Activated CD4-positive, alpha-beta T cell treated with anti-CD3 and anti-CD28 coated beads, Interleukin-2, amount 10 ng/mL, durations not matched to agents 7 days and 5 days (primary cell): ENCODE measurements around the gene GHR. TPM values are rescaled to one million over a fixed set of nuclear protein-coding genes. Genes with fewer than 3 reads are reported as not detected.

Experiments
- CTCF ChIA-PET: fragments of 350-600 bp; sonication (Branson Sonifier 250); formaldehyde crosslinking; loops from one replicate; lab custom pipeline; 2021; ENCODE audit warnings: antibody characterized with exemption; lab: Charles Lee
- POLR2A ChIA-PET: fragments of 350-600 bp; sonication (Branson Sonifier 250); formaldehyde crosslinking; loops from one replicate; lab custom pipeline; 2021; ENCODE audit warnings: antibody characterized with exemption; lab: Charles Lee
- DNase-seq: peaks from one replicate; pipeline ENCODE4 v3.0.0-alpha.2; 2020
- H3K27ac Mint-ChIP-seq: one replicate; pipeline ENCODE4 v1.8.0; 2021; ENCODE audit warnings: mild to moderate bottlenecking, moderate library complexity, mixed read lengths
- H3K27me3 Mint-ChIP-seq: one replicate; pipeline ENCODE4 v1.8.0; 2021; ENCODE audit warnings: mixed read lengths
- H3K36me3 Mint-ChIP-seq: one replicate; pipeline ENCODE4 v1.8.0; 2021; ENCODE audit warnings: low read depth, mixed read lengths
- H3K4me1 Mint-ChIP-seq: one replicate; pipeline ENCODE4 v1.8.0; 2021; ENCODE audit warnings: mixed read lengths
- H3K4me3 Mint-ChIP-seq: one replicate; pipeline ENCODE4 v1.8.0; 2021; ENCODE audit warnings: mild to moderate bottlenecking, moderate library complexity, mixed read lengths
- H3K9me3 Mint-ChIP-seq: one replicate; pipeline ENCODE4 v1.8.0; 2021; ENCODE audit warnings: mixed read lengths
- total RNA-seq, 2 experiments: library from RNA; stranded (reverse); gene quantifications; one replicate each; pipeline ENCODE4 v1.2.3, GENCODE V29; 2021

Gene GHR
- total RNA-seq, 2 experiments from 2014 or later = not detected

DNA sequence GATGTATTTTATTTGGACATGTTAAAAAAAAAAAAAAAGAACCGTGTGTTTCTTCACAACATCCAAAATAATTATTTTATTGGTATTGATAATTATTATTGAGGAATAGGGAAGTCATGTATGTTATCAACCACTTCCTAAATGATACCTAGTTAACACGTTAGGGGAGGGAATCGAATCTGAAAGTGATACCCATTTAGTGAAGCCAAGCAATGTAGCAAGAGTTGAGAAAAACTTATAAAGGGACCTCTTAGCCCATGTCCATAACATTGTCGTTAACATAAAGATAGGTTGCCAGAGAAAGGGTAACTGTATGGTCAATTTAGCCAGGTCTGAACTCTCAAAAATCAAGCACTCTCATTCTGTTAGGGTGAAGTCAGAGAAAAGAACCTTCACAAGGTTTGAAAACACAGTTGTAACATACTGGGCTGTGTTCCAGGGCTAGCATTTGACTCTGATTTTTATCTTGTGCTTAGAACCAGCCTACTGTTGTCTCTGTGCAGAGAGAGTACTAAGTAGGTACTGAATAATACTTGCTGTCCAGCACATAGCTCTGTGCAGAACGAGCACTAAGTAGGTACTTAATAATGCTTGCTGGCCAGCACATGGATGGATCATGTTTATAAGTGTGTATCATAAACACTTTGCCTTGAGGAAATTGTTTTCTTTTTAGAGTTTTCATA, 60.4 kb downstream of the GHR start:
- Mint-ChIP-seq H3K9me3 (no peaks in the 10 kb centered on the region), H3K4me3 (no peak overlapping the region), H3K4me1 (no peaks in the 10 kb centered on the region), H3K27ac (no peak overlapping the region), H3K36me3 (no peaks in the 10 kb centered on the region), H3K27me3 (no peaks in the 10 kb centered on the region)
- DNase-seq = no peak
- POLR2A ChIA-PET = no interaction called here
- CTCF ChIA-PET = interaction anchor here (0.6 to 1.0 kb wide), 2 partner anchors 16 to 112 kb away, joined by 3 read pairs; no protein-coding TSS in a partner anchor

DNA sequence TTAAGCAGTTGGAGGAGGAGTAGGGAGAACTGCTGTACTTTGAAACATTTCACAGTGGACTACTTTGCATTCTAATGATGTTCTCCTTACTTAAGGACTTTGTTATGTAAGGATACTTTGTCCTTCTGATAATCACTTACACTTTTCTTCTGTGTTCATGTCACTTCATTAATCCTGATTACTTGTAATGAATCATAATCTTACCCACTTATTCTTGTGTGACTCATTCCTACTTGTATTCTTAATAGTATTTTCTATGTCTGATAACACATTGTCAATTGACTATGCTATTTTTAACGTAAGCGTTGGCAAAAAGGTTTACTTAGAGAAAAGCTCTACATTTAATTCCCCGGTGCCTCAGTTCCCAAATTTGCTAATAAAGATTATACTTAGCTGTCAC, 63.8 kb downstream of the GHR start:
- Mint-ChIP-seq H3K27me3 (no peaks in the 10 kb centered on the region), H3K4me3 (no peak overlapping the region), H3K27ac (no peak overlapping the region), H3K4me1 (no peaks in the 10 kb centered on the region), H3K36me3 (no peaks in the 10 kb centered on the region), H3K9me3 (no peaks in the 10 kb centered on the region)
- POLR2A ChIA-PET = no interaction called here
- CTCF ChIA-PET = no interaction called here
- DNase-seq = no peak

DNA sequence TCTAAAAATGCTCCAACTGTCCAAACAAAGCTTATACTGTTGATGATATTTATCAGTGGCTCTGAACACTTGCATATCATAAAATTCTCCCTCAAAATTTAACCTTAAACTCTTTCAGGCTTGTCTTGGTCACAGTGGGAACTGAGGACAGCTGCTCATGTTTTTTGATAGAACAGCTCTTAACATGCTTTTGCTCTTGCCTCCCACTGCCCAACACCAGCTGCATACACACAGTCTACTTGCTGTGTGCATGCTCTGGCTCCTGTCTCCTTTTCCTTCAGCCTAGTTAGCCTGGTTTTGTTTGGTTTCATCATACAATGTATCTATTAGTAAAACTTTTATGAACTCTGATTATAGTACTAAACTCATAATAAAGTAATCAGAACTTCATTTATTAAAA, 64.6 kb downstream of the GHR start:
- Mint-ChIP-seq H3K27me3 (no peaks in the 10 kb centered on the region), H3K36me3 (no peaks in the 10 kb centered on the region), H3K27ac (no peak overlapping the region), H3K4me3 (no peak overlapping the region), H3K4me1 (no peaks in the 10 kb centered on the region), H3K9me3 (no peaks in the 10 kb centered on the region)
- POLR2A ChIA-PET = no interaction called here
- no peak for DNase-seq
- CTCF ChIA-PET = no interaction called here

DNA sequence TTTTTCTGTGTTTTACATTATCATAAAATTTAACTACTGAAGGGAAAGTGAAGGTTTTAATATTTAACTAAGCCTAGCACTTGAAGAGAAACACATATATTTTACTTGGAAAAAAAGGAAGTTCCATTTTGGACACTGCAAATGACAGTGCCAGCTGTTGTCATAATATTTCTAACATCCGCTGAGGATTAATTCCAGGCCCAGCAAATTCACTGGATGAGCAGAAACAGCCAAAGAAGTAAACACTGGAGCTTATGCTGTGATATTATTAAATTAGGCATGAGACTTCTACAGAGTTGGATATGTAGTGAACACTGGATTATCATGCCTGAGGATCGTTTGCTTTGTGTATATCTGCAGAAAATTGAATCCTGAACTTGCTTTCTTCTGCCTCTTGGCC, 67.6 kb downstream of the GHR start:
- Mint-ChIP-seq H3K36me3 (no peaks in the 10 kb centered on the region), H3K27ac (no peak overlapping the region), H3K4me3 (no peak overlapping the region), H3K27me3 (no peaks in the 10 kb centered on the region), H3K4me1 (no peaks in the 10 kb centered on the region), H3K9me3 (no peaks in the 10 kb centered on the region)
- ChIA-PET CTCF (no interaction called here), POLR2A (no interaction called here)
- no peak for DNase-seq

DNA sequence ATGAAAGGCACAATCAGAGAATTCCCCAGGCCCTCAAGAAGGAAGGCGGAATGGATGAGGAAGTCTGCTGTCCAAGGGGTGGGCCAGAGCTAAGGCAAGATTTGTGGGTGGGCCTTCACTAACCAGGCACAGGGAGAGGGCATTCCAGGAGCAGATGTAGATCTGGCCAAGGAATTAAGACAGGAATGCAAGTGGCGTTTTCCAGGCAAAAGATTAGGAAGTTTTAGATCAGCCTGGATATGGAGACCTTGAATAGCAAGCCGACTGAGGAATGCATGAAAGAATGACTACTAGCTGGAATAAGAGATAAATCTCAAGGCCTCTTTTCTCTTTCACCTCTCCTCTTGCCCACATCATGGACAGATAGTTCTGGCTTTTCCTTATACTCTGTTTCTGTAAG, 68.5 kb downstream of the GHR start:
- DNase-seq = no peak
- Mint-ChIP-seq H3K27ac (no peak overlapping the region), H3K27me3 (no peaks in the 10 kb centered on the region), H3K4me3 (no peak overlapping the region), H3K9me3 (no peaks in the 10 kb centered on the region), H3K36me3 (no peaks in the 10 kb centered on the region), H3K4me1 (no peaks in the 10 kb centered on the region)
- POLR2A ChIA-PET = no interaction called here
- CTCF ChIA-PET = no interaction called here

DNA sequence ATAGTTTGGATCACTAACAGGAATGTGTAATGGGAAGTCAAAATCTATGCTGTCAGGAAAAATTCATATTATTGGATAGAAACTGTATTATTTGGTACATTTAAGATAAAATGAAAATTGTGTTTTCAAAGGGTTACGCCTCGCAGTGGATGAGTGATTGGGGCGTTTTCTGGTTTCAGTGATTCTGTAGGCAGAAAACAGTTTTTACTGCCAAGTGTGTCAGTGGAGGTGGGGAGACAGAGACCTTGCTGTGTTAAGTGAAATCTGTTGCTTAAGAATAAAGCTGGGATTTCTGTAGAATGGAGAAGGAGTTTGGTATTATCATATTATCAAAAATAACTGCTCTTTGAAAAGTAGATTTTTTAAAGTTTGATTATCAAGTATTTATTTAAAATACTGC, 69.7 kb downstream of the GHR start:
- Mint-ChIP-seq H3K4me3 (no peak overlapping the region), H3K9me3 (no peaks in the 10 kb centered on the region), H3K27ac (no peak overlapping the region), H3K4me1 (no peaks in the 10 kb centered on the region), H3K36me3 (no peaks in the 10 kb centered on the region), H3K27me3 (no peaks in the 10 kb centered on the region)
- POLR2A ChIA-PET = no interaction called here
- no peak for DNase-seq
- CTCF ChIA-PET = no interaction called here

DNA sequence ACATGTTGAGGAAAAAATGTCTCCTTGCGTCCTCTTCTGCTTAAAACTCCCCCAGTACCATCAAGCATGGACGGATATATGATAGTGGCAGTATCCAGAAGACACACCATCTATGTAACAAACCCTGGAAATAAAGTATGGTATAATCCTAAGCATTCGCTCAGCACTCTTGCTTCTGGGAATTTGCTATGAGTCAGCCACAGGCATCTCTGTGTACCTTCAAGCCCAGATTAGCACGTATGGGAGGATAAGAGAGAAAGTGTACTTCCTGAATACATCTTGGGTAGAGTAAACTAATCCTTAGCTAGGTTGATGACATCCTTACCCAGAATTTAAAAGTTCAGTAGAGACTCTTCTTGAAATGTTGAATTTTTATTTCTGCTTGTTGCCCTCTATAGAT, 71.2 kb downstream of the GHR start:
- H3K36me3 Mint-ChIP-seq = no peaks in the 10 kb centered on the region
- ChIA-PET CTCF (interaction anchor here (1.3 kb wide), 1 partner anchor 71 kb away, joined by 3 read pairs; the partner anchor contains the start of gene GHR), POLR2A (no interaction called here)
- DNase-seq = no peak
- no peaks in the 10 kb centered on the region for H3K9me3 Mint-ChIP-seq
- H3K27me3 Mint-ChIP-seq = no peaks in the 10 kb centered on the region
- H3K4me1 Mint-ChIP-seq = no peaks in the 10 kb centered on the region
- H3K27ac Mint-ChIP-seq = no peak overlapping the region
- H3K4me3 Mint-ChIP-seq = no peak overlapping the region

DNA sequence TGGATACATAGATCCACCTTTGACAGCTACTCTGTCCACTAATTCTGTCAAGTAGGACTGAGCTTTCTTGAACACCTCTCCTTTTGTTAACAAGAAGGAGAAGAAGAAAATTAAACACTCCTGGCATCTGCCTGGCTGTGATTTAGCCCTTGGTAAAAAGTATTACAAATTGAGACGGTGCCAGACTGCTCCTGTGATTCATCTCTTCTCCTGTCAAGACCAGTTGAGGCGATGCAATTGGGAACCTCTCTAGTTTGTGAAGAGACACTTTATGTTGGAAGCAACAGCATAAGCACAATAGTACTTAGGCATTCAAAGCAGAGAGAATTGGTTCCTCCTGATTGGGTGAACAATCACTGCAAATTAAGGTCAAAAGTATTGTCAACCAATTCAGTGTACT, 72.7 kb downstream of the GHR start:
- Mint-ChIP-seq H3K36me3 (no peaks in the 10 kb centered on the region), H3K4me1 (no peaks in the 10 kb centered on the region), H3K27ac (no peak overlapping the region), H3K4me3 (no peak overlapping the region), H3K27me3 (no peaks in the 10 kb centered on the region), H3K9me3 (no peaks in the 10 kb centered on the region)
- POLR2A ChIA-PET = no interaction called here
- no peak for DNase-seq
- CTCF ChIA-PET = interaction anchor here (1.0 to 1.3 kb wide), 2 partner anchors 10 to 73 kb away, joined by 3 read pairs; partner anchors contain the start of gene GHR

DNA sequence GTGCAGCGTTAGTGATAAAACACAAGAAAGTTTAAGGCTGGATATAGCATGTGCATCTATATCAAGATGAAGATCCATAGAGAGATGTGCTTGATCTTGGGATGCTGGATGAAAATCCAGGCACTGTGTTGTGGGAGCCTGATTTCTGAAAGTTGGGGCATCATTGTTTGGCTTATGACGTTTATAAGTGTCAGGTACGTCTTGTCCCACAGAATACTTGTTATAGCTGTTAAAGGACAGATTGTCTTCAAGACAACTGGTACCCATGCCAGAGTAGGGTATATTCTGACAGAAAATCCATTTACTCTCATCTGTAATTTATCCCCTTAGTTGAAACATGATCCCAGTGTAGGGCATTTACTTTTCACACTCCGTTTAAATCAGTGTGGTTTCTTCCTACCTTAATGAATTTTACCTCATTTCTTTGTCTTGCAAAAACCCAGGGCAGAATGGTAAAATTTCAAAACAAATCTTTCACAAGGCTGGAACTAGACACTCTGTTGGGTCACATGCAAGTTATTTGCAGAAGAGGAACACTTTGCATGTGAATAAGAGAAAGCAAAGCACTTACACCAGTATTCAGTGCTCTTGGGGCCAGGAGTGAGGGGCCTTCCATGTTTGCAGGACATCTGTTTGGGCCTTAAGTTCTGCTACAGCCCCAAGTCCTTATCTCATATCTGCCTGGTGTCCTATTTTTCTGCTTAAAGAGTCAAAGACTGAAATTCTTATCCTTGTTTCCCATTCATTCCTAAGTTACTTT, 73.3 kb downstream of the GHR start:
- ChIA-PET POLR2A (no interaction called here), CTCF (no interaction called here)
- H3K27ac Mint-ChIP-seq = no peak overlapping the region
- H3K9me3 Mint-ChIP-seq = no peaks in the 10 kb centered on the region
- no peaks in the 10 kb centered on the region for H3K36me3 Mint-ChIP-seq
- no peak overlapping the region for H3K4me3 Mint-ChIP-seq
- no peaks in the 10 kb centered on the region for H3K4me1 Mint-ChIP-seq
- no peaks in the 10 kb centered on the region for H3K27me3 Mint-ChIP-seq
- no peak for DNase-seq

DNA sequence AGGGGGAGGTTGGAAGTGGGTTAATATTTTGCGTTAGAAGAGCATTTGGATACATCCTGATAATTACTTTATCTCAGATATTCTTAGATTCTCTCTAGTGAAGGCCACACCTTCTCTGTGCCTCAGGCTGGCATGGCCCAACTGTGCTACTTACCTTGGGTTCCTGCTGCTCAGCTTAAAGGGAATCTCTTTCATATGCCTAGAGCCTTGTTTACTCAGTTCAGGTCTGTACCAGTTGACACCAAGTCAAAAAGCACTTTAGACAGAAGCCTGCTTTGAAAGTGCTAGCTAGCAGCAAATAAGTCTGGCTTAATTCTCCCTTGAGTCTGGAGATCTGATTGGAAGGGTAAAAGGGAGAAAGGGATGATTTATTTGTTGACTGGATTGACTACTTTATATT, 74.8 kb downstream of the GHR start:
- Mint-ChIP-seq H3K27ac (no peak overlapping the region), H3K27me3 (no peaks in the 10 kb centered on the region), H3K4me1 (no peaks in the 10 kb centered on the region), H3K4me3 (no peak overlapping the region), H3K9me3 (no peaks in the 10 kb centered on the region), H3K36me3 (no peaks in the 10 kb centered on the region)
- DNase-seq = no peak
- ChIA-PET POLR2A (no interaction called here), CTCF (no interaction called here)

DNA sequence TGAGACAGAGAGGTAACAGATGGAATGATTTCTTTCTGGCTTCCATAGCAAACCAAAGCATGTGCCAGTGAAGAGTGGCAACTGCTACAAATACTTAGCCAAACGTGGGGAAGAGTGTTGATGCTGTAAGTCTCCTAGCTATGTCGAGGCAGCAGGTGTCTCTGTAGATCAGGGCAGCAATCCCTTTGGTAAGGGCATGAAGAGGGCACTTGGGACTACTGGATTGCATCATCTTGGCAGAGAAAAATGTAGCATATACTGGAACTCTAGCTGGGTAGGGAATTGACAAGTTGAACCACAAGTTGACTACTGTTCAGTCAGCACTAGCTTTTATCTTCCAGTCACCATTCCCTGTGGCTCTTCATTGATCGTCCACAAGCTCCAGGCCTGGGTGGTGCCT, 75.8 kb downstream of the GHR start:
- Mint-ChIP-seq H3K27ac (no peak overlapping the region), H3K36me3 (no peaks in the 10 kb centered on the region), H3K27me3 (no peaks in the 10 kb centered on the region)

DNA sequence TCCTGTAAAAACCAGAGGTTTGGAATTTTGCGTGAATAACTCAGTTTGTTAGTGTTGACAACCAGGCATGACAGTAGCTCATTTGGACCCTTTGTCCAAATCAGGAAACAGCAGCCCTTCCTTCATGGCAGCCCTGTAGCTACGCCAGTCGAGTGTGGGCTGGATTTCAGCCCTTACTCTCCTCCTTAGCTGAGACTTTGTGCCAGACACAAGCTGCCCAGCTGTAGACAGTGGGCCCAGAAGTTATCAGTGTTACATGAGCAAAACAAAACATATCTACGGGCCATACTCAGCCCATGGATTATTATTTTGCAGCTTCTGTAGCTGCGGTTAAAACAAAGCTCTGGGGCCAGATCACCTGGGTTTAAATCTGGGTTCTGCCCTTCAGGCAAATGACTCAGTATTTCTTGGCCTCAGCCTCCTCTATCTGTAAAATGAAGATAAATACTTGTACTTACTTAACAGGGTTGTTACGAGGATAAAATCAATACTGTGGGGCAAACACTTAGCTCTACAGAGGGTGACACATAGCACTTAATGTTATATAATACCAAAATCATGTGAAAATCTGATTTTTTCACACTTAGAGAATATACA, 76.9 kb downstream of the GHR start:
- ChIA-PET CTCF (no interaction called here), POLR2A (no interaction called here)
- DNase-seq = no peak
- Mint-ChIP-seq H3K9me3 (no peaks in the 10 kb centered on the region), H3K27me3 (no peaks in the 10 kb centered on the region), H3K27ac (no peak overlapping the region), H3K4me1 (no peaks in the 10 kb centered on the region), H3K4me3 (no peak overlapping the region), H3K36me3 (no peaks in the 10 kb centered on the region)

More for the DNA sequence above, 75.8 kb downstream of the GHR start:
- no peak overlapping the region for H3K4me3 Mint-ChIP-seq
- H3K4me1 Mint-ChIP-seq = no peaks in the 10 kb centered on the region
- CTCF ChIA-PET = no interaction called here
- H3K9me3 Mint-ChIP-seq = no peaks in the 10 kb centered on the region
- POLR2A ChIA-PET = no interaction called here
- DNase-seq = no peak

DNA sequence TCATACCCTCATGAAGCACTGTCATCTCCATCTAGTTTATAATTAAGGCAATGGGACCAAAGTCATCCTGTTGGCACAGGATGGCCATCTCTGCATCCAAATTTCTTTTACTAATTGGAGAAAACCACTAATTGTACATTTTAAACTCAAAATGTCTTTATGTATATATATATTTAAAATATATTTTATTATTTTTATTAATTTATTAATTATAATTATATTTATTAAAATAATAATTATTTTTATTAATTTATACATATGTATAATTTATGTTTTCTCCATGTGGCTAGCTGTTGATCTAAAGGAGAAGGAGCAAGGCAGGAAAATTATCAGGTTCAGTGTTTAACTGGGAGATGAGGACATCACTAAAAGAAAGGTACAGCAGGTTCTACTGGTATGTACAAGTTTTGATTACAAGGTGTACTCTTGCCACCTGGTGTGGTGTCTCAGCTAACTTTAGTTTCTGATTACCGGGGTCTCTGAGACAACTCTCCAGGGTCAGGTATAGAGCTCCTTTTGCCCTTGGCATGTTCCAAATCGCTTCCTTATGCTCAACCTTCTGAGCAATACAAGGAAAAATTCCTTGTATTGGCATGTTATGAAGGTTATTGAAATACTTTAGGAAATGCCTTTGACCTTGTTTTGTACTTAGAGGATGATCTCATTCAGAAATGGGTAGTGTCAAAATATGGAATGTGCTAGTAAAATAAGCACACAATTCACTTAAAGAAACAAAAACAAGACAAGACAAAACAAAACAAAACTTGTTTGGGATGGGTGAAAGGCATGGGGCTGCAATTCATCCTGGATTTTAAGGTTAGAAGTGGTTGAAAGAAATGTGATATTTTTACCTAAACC, 79.6 kb downstream of the GHR start:
- no peak overlapping the region for H3K27ac Mint-ChIP-seq
- H3K4me1 Mint-ChIP-seq = no peaks in the 10 kb centered on the region
- no peak overlapping the region for H3K4me3 Mint-ChIP-seq
- POLR2A ChIA-PET = no interaction called here
- no peaks in the 10 kb centered on the region for H3K36me3 Mint-ChIP-seq
- H3K27me3 Mint-ChIP-seq = no peaks in the 10 kb centered on the region
- H3K9me3 Mint-ChIP-seq = no peaks in the 10 kb centered on the region
- DNase-seq = no peak
- CTCF ChIA-PET = no interaction called here
